ENCODE data around the gene HMGN4.

DNA sequence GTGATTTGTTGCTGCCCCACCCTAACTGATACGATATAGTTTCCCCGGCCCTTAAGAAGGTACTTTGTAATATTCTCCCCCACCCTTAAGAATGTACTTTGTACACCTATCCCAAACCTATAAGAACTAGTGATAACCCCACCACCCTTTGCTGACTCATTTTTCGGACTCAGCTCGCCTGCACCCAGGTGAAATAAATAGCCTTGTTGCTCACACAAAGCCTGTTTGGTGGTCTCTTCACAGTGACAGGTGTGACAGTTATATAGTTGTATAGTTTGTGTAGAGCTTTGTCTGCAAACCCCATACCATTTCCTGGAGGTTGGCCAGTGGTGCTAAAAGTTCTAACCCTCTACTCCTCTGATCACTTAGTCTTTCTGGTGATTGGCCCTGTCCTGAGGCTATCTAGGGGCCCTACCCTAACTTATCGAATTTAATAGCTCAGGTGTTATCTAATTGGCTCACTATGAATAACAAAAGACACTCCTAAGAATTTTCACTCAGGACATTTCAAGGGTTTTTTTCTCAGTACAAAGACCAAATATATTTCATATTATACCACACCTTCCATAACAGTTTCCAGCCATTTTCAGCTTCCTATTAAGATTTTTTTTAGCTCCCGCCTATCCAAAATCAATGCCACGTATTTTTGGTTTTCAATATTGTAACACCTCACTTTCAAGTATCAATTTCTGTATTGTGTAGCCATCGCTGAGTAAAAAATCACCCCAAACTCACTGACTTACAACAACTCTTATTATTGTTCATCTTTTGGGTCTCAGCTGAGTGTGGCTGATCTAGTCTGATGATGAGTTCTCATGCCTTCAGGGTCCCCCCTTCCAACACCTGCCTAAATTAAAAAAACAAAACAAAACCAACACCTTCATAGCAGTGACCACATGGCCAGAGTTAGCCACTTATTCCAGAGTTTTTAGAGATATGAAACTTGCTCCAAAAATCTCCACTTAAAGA is 47.9 kb upstream of the HMGN4 start:
- TF ChIP-seq CTCF (IDR thresholded peaks at IDR 0.05) (no peak), EP300 (IDR thresholded peaks at IDR 0.05) (no peak), POLR2A (IDR thresholded peaks at IDR 0.05) (no peak)

Data from ovary (tissue), 3 donors.